ENCODE results near the gene SIRT2.
"Not testable (repeated sequence)": the region's sequence is repeated elsewhere in the genome, so short reads cannot be mapped to it uniquely, and the experiment has no call there.

The SIRT2 gene

GRCh38 chr19:38862321-38863059 is 36.9 kb downstream of the SIRT2 start:
- peak; percentile 73 for DNase-seq

- DNase-seq, result no peak
Measured at GRCh38 chr19:38861368-38861767, 38.0 kb downstream of the SIRT2 start.

- DNase-seq, result not testable (repeated sequence)
Measured at GRCh38 chr19:38859631-38860204, 39.7 kb downstream of the SIRT2 start.

- no peak for DNase-seq
Measured at GRCh38 chr19:38856813-38857212, 42.6 kb downstream of the SIRT2 start.

GRCh38 chr19:38855751-38856150 is 43.7 kb downstream of the SIRT2 start:
- DNase-seq, result not testable (repeated sequence)

GRCh38 chr19:38854961-38855360 is 44.5 kb downstream of the SIRT2 start:
- not testable (repeated sequence) for DNase-seq

- no peak for DNase-seq
Measured at GRCh38 chr19:38853214-38853613, 46.2 kb downstream of the SIRT2 start.

GRCh38 chr19:38852231-38853044 is 47.0 kb downstream of the SIRT2 start:
- peak; percentile 68 for DNase-seq

GRCh38 chr19:38851622-38852230 is 47.7 kb downstream of the SIRT2 start:
- DNase-seq, result peak; percentile 95

- DNase-seq, result peak; percentile 72
Measured at GRCh38 chr19:38850976-38851621, 48.3 kb downstream of the SIRT2 start.

GRCh38 chr19:38850436-38850975 is 48.9 kb downstream of the SIRT2 start:
- DNase-seq, result peak; percentile 99

- peak; percentile 99 for DNase-seq
Measured at GRCh38 chr19:38849860-38850435, 49.5 kb downstream of the SIRT2 start, which contains the start of gene HNRNPL. Gene HNRNPL (minus strand): TSS chr19:38849986. CDS start chr19:38849966, 20 bp downstream.

- DNase-seq, result peak; percentile 99
Measured at GRCh38 chr19:38849147-38849859, 50.1 kb downstream of the SIRT2 start.

- no peak for DNase-seq
Measured at GRCh38 chr19:38848299-38849146, 50.9 kb downstream of the SIRT2 start.

- DNase-seq, result no peak
Measured at GRCh38 chr19:38846097-38846496, 53.3 kb downstream of the SIRT2 start.

GRCh38 chr19:38845374-38846024 is 53.9 kb downstream of the SIRT2 start:
- DNase-seq, result no peak

- DNase-seq, result no peak
Measured at GRCh38 chr19:38844093-38844686, 55.2 kb downstream of the SIRT2 start.

- DNase-seq, result no peak
Measured at GRCh38 chr19:38843175-38843758, 56.2 kb downstream of the SIRT2 start.
